ENCODE data around the gene KCNJ12.
"Not testable (repeated sequence)": the region's sequence is repeated elsewhere in the genome, so short reads cannot be mapped to it uniquely, and the experiment has no call there.

DNA sequence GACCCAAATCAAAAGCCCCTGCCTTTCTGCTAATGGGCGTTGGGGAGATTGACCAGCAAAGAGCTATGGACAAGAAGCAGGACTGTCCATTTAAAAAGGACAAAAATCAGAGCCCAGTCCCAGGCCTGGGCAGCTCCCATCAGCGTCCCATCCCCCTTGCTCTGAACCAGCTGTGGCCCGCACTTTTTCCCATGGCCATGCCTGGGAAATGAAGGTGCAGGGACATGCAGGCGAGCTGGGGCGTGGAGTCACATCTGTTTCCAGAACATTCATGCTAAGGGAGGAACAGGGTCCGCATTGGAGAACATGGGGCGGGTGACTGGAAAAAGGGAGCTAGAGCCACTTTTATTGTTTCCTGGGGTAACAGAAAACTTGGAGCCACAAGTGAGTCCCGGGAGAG, 50.7 kb downstream of the KCNJ12 start:
- not testable (repeated sequence) for TF ChIP-seq POLR2AphosphoS5, POLR2A, EP300 (IDR thresholded peaks at IDR 0.05)
- TF ChIP-seq, protein P1, sequence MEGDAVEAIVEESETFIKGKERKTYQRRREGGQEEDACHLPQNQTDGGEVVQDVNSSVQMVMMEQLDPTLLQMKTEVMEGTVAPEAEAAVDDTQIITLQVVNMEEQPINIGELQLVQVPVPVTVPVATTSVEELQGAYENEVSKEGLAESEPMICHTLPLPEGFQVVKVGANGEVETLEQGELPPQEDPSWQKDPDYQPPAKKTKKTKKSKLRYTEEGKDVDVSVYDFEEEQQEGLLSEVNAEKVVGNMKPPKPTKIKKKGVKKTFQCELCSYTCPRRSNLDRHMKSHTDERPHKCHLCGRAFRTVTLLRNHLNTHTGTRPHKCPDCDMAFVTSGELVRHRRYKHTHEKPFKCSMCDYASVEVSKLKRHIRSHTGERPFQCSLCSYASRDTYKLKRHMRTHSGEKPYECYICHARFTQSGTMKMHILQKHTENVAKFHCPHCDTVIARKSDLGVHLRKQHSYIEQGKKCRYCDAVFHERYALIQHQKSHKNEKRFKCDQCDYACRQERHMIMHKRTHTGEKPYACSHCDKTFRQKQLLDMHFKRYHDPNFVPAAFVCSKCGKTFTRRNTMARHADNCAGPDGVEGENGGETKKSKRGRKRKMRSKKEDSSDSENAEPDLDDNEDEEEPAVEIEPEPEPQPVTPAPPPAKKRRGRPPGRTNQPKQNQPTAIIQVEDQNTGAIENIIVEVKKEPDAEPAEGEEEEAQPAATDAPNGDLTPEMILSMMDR (IDR thresholded peaks at IDR 0.05), result not testable (repeated sequence)

All from suprapubic skin (tissue), 4 donors.